HCT116 (cell line): ENCODE data around the gene GALNT17. TPM values are rescaled to one million over a fixed set of nuclear protein-coding genes. Genes with fewer than 3 reads are reported as not detected.

Experiments
- ATAC-seq: fragments of 200-7000 bp; cut with Tn5 transposase; 2 replicates; pipeline ENCODE4 v1.9.1; 2020; ENCODE audit warnings: mild to moderate bottlenecking, moderate library complexity
- BruUV-seq: library from RNA; stranded (reverse); fragments of 400-500 nt; replicated peaks from 2 replicates; lab custom pipeline; 2021; lab: Mats Ljungman, UMichigan
- CTCF ChIA-PET: fragments of 300-600 bp; sonication (Branson Sonifier 250); formaldehyde crosslinking; loops from one replicate; lab custom pipeline; 2021; ENCODE audit warnings: antibody characterized with exemption; lab: Charles Lee
- POLR2A ChIA-PET: fragments of 300-600, 350-600 bp; sonication (Branson Sonifier 250); formaldehyde crosslinking; loops from one replicate; lab custom pipeline; 2021; ENCODE audit warnings: antibody characterized with exemption; lab: Charles Lee
- RAD21 ChIA-PET, 2 experiments: fragments of 300-600 bp; sonication (Branson Sonifier 250); formaldehyde crosslinking; loops; one replicate each; lab custom pipeline; 2023; ENCODE audit warnings: low total read pairs in 2 of 2; ENCODE audit not compliant: uncharacterized antibody in 2 of 2, unreplicated experiment in 2 of 2, low non-redundant PET in 1 of 2; lab: Charles Lee
- DNase-seq: peaks from one replicate; pipeline ENCODE4 v3.0.0-alpha.2; 2010; ENCODE audit warnings: low read depth, low spot score
- H2AFZ ChIP-seq: fragments of 200-600 bp; shearing (Covaris generic), sonication (generic); 2 replicates; pipeline ENCODE4 v1.6.1; 2017; ENCODE audit warnings: low read depth, mixed run types, mixed read lengths, antibody characterized with exemption, low read length; ENCODE audit not compliant: poor library complexity, severe bottlenecking
- H3K27ac ChIP-seq: 2 replicates; pipeline ENCODE4 v1.5.1; 2012; ENCODE audit warnings: low read depth, low read length
- H3K27me3 ChIP-seq: fragments of 200-600 bp; sonication (generic); 2 replicates; pipeline ENCODE4 v1.6.1; 2016; ENCODE audit warnings: mixed run types, low read length, mixed read lengths; ENCODE audit not compliant: insufficient read depth
- H3K36me3 ChIP-seq, 2 experiments: fragments of 200-500 bp in 1 of 2; fragments of 200-600 bp in 1 of 2; sonication (Bioruptor generic) in 1 of 2; sonication (generic) in 1 of 2; 2 replicates each; pipeline versions ENCODE4 v1.5.1 to v1.6.1; 2014 to 2016; ENCODE audit warnings: low read length in 2 of 2, inconsistent platforms in 1 of 2, mixed read lengths in 1 of 2, mixed run types in 1 of 2; ENCODE audit not compliant: insufficient read depth in 2 of 2, control insufficient read depth in 1 of 2
- H3K4me1 ChIP-seq, 2 experiments: fragments of 200-600 bp in 1 of 2; sonication (generic) in 1 of 2; 2 replicates each; pipeline versions ENCODE4 v1.5.1 to v1.6.1; 2012 to 2017; ENCODE audit warnings: low read length in 2 of 2, inconsistent platforms in 1 of 2, mild to moderate bottlenecking in 1 of 2, mixed read lengths in 1 of 2, mixed run types in 1 of 2, moderate library complexity in 1 of 2; ENCODE audit not compliant: insufficient read depth in 2 of 2, control insufficient read depth in 1 of 2
- H3K4me2 ChIP-seq: fragments of 200-600 bp; sonication (generic); 2 replicates; pipeline ENCODE4 v1.6.1; 2017; ENCODE audit warnings: mixed run types, low read length, mixed read lengths
- H3K4me3 ChIP-seq, 2 experiments: fragments of 200-600 bp in 1 of 2; sonication (generic) in 1 of 2; replicated peaks in 1 of 2; 2 replicates each; pipeline ENCODE4 v1.5.1; 2011 to 2016; ENCODE audit warnings: low read length in 2 of 2, control low read depth in 1 of 2, low read depth in 1 of 2, mild to moderate bottlenecking in 1 of 2, mixed read lengths in 1 of 2, mixed run types in 1 of 2
- H3K79me2 ChIP-seq: fragments of 200-600 bp; sonication (generic); 2 replicates; pipeline ENCODE4 v1.6.1; 2017; ENCODE audit warnings: mild to moderate bottlenecking, mixed run types, low read length, moderate library complexity, mixed read lengths; ENCODE audit not compliant: insufficient read depth
- H3K9ac ChIP-seq: fragments of 200-600 bp; sonication (generic); 2 replicates; pipeline ENCODE4 v1.6.1; 2016; ENCODE audit warnings: low read length, mixed read lengths
- H3K9me2 ChIP-seq: fragments of 200-600 bp; sonication (generic), shearing (Covaris generic); 2 replicates; pipeline ENCODE4 v1.6.1; 2017; ENCODE audit warnings: mixed run types, mild to moderate bottlenecking, moderate library complexity; ENCODE audit not compliant: insufficient read depth
- H3K9me3 ChIP-seq, 2 experiments: fragments of 200-500 bp in 1 of 2; fragments of 200-600 bp in 1 of 2; sonication (Bioruptor generic) in 1 of 2; sonication (generic) in 1 of 2; 2 replicates each; pipeline ENCODE4 v1.6.1; 2014 to 2017; ENCODE audit warnings: low read length in 2 of 2, mixed read lengths in 2 of 2, inconsistent platforms in 1 of 2, low read depth in 1 of 2, mild to moderate bottlenecking in 1 of 2, mixed run types in 1 of 2, moderate library complexity in 1 of 2; ENCODE audit not compliant: control insufficient read depth in 1 of 2, insufficient read depth in 1 of 2
- H4K20me1 ChIP-seq: fragments of 200-600 bp; sonication (generic), shearing (Covaris generic); 2 replicates; pipeline ENCODE4 v1.6.1; 2017; ENCODE audit warnings: mixed run types, mild to moderate bottlenecking, moderate library complexity; ENCODE audit not compliant: insufficient read depth
- CBX3 ChIP-seq: IDR thresholded peaks from 2 replicates; pipeline ENCODE4 v1.6.1; 2012; ENCODE audit warnings: low read depth
- CEBPB ChIP-seq: IDR thresholded peaks from 2 replicates; pipeline ENCODE4 v1.6.1; 2012; ENCODE audit warnings: low read depth
- JUND ChIP-seq: IDR thresholded peaks from 2 replicates; pipeline ENCODE4 v1.6.1; 2012
- MAX ChIP-seq: IDR thresholded peaks from 2 replicates; pipeline ENCODE4 v1.6.1; 2012
- POLR2A ChIP-seq: IDR thresholded peaks from 2 replicates; pipeline ENCODE4 v1.7.0; 2011; ENCODE audit warnings: borderline replicate concordance; ENCODE audit not compliant: insufficient read depth, insufficient read length; ENCODE audit errors: extremely low read depth
- REST ChIP-seq: IDR thresholded peaks from 2 replicates; pipeline ENCODE4 v1.6.1; 2012; ENCODE audit warnings: low read depth
- SRF ChIP-seq: IDR thresholded peaks from 2 replicates; pipeline ENCODE4 v1.6.1; 2012; ENCODE audit warnings: low read depth
- intact Hi-C: fragments of 100-400 bp; cut with micrococcal nuclease; formaldehyde crosslinking; loops from 2 replicates; pipeline ENCODE4 v1.10.0; 2022
- total RNA-seq: library from RNA; stranded (reverse); gene quantifications from one replicate; pipeline ENCODE4 v1.2.1, GENCODE V29; 2021; ENCODE audit not compliant: unreplicated experiment
- TF ChIP-seq, protein P1 (sequence below): IDR thresholded peaks from 2 replicates; pipeline ENCODE4 v1.6.1; 2012

GALNT17 gene
- total RNA-seq, 1 experiment from 2014 or later: not detected

- no peaks in the 10 kb centered on the region for H3K4me1 ChIP-seq
- RAD21 ChIA-PET: no interaction called here
- H2AFZ ChIP-seq: no peak overlapping the region
- no peak overlapping the region for H3K27ac ChIP-seq
- BruUV-seq: no TSS peak
- H3K4me2 ChIP-seq: no peak overlapping the region
- ATAC-seq (no peak), DNase-seq (no peak)
- CTCF ChIA-PET: no interaction called here
- no peaks in the 10 kb centered on the region for H3K9me2 ChIP-seq
- intact Hi-C loops: no loop called here
- no peak overlapping the region for H3K4me3 ChIP-seq
- no peak overlapping the region for H3K9ac ChIP-seq
- H3K9me3 ChIP-seq: peaks cover under 1 to 4% of the 10 kb centered on the region in 2 experiments; a peak in 2 of 4 replicates
- no peaks in the 10 kb centered on the region for H3K36me3 ChIP-seq
- TF ChIP-seq SRF (no peak), MAX (no peak), REST (no peak), CEBPB (no peak), CBX3 (no peak), POLR2A (no peak), JUND (no peak)
- TF ChIP-seq, protein P1, sequence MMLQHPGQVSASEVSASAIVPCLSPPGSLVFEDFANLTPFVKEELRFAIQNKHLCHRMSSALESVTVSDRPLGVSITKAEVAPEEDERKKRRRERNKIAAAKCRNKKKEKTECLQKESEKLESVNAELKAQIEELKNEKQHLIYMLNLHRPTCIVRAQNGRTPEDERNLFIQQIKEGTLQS: no peak
- POLR2A ChIA-PET: no interaction called here
- no peaks in the 10 kb centered on the region for H4K20me1 ChIP-seq
- H3K27me3 ChIP-seq: no peaks in the 10 kb centered on the region
- H3K79me2 ChIP-seq: no peaks in the 10 kb centered on the region
These were observed 222.8 kb downstream of the GALNT17 start for GRCh38 chr7:71354716-71355115.
